NCI-H1092 (cell line): ENCODE data around the gene ACAD11.
"Not testable (repeated sequence)": the region's sequence is repeated elsewhere in the genome, so short reads cannot be mapped to it uniquely, and the experiment has no call there.

Experiments used
- DNase-seq: peaks from one replicate; lab custom pipeline; 2025; lab: John Stamatoyannopoulos, UW

ACAD11 gene

DNA sequence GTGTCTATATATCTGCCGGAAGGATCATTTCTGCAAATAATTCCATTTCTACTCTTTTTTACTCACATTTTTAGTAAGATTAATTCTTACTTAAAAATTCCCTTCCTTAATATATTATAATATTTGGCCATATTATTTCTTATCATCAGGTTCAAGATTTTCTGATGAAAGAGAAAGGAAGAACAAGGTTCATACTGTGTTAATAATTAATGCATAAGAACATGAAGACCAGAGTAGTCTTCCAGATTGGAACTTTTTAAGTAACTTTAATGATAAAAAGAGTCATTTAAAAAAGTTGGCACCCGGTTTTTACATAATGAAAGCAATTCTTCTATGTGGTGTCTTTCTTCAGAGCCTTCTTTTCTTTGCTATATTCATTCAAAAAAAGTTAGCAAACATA lies 61.9 kb downstream of the ACAD11 start:
- DNase-seq: no peak

GRCh38 chr3:132596816-132597433 lies 62.7 kb downstream of the ACAD11 start, which contains the start of gene ACKR4:
Gene ACKR4, plus strand, starts transcription at chr3:132597270. Its CDS starts 3,128 bp downstream, at chr3:132600398.
- DNase-seq: no peak

GRCh38 chr3:132596326-132596725 lies 63.3 kb downstream of the ACAD11 start:
- no peak for DNase-seq

- DNase-seq: no peak
These were observed 64.6 kb downstream of the ACAD11 start for GRCh38 chr3:132595014-132595413.

DNA sequence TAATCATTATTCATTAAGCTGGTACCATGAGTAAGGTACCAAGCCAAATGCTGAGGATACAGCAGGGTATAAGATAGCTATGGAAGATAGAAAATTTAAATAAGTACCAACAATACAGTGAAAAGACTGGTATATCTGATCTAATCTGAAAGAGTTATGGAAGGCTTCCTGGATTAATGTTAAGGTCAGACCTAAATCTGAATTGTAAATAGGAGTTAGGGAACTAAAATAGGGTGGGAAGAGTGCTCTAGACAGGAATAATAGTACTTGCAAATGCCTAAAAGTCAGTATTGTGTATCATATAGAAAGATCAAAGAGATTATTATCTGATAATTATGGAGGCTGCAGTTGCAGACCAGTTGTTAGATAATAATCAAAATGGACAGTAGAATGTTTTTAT lies 65.1 kb downstream of the ACAD11 start:
- no peak for DNase-seq

DNA sequence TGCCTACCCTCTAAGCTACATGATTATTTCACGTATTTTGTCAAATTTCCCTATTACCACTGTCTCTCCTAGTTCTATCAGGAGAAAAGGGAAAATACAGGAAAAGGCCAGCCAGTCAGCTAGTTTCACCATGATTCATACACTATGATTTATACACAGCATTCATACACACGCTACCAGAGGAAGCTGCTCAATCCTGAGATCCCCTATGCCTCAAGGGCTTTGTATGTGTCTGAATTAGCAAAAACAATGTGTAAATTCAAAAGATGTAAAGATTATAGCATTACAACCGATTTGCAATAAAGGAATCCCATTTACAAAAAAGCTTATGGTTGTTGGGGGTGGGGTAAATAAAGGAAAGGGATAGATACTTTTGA lies 65.7 kb downstream of the ACAD11 start:
- no peak for DNase-seq

- no peak for DNase-seq
These were observed 66.2 kb downstream of the ACAD11 start for GRCh38 chr3:132593241-132593946.

- DNase-seq: no peak
These were observed 67.4 kb downstream of the ACAD11 start for GRCh38 chr3:132592216-132592615.

DNA sequence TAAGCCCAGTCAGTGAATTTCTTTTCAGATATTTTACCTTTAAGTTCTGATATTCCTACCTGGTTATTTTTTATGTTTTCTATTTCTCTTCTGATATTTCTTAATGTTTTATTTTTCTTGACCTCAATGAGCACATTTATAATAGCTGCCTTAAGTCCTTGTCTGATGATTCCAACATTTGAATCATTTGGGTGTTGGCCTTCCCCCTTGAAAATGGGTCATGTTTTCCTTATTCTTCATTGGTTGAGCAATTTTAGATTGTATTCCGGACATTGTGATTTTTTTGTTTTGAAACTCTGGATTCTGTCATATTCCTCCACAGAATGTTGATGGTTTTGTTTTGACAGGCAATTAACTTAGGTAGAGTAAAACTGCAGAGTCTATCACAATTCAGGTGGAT lies 72.2 kb downstream of the ACAD11 start:
- DNase-seq: no peak

DNA sequence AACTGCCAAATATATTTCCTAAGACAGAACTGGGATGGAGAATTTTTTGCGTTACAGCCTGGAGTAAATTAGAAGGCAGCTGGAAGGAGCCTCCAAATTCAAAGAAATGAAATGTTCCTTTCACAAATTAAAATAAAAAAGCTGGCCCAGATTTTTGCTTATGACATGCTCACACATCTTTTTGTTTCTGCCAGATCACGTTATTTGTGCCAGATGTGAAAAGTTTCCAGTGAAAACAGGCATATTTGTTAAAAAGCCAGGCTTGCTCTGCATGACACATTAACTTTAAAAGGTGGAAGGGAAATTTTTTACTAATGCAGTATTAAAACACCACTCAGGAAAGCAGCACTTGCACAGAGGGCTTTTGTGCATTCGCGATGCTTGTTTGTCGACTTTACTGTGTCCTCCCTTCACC lies 85.8 kb downstream of the ACAD11 start:
- no peak for DNase-seq

- no peak for DNase-seq
These were observed 89.6 kb downstream of the ACAD11 start for GRCh38 chr3:132570016-132570415.

- DNase-seq: no peak
These were observed 90.0 kb downstream of the ACAD11 start for GRCh38 chr3:132569580-132569979.

GRCh38 chr3:132569153-132569552 lies 90.5 kb downstream of the ACAD11 start:
- no peak for DNase-seq

- DNase-seq: no peak
These were observed 91.2 kb downstream of the ACAD11 start for GRCh38 chr3:132568422-132568821.

- DNase-seq: no peak
These were observed 95.5 kb downstream of the ACAD11 start for GRCh38 chr3:132564070-132564465.

- no peak for DNase-seq
These were observed 96.1 kb downstream of the ACAD11 start for GRCh38 chr3:132563420-132564069.

DNA sequence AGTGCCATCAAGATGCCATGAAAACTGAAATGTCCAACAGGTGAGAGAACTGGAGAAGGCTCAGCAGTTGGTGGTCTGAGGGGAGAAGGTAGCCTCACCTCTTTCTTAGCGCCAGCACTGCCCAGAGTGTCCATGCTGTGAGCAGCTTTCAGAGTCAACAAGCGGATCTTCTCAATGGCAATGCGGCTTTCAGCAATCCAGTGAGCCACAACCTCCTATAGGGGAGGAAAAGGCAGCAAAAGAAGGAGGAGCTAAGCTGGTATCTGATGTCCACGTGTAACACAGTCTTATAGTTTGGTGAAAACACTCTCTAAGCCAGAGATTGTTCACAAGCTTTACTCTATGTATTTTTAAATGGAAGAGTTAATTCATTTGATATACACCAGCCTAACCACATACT lies 98.6 kb downstream of the ACAD11 start:
- no peak for DNase-seq

GRCh38 chr3:132556508-132557159 lies 103.0 kb downstream of the ACAD11 start:
- DNase-seq: no peak

GRCh38 chr3:132556036-132556386 lies 103.6 kb downstream of the ACAD11 start:
- not testable (repeated sequence) for DNase-seq

- DNase-seq: no peak
These were observed 104.1 kb downstream of the ACAD11 start for GRCh38 chr3:132555306-132556035.

DNA sequence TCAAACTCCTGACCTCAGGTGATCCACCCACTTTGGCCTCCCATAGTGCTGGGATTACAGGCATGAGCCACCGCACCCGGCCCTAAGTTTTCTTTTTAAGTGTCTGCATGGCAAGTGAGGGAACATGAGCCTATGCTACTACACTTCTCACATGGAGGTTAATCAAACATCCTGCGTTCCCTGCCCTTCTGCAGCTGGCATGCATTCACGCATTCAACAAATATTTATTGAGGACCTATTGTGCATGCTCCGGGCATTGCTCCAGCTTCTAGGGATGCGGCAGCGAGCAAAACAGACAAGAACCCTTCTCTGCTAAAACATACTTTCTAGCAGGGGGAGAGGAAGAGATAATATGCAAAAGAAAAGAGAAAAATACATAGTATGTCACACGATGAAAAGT lies 105.2 kb downstream of the ACAD11 start:
- DNase-seq: peak; percentile 39

DNA sequence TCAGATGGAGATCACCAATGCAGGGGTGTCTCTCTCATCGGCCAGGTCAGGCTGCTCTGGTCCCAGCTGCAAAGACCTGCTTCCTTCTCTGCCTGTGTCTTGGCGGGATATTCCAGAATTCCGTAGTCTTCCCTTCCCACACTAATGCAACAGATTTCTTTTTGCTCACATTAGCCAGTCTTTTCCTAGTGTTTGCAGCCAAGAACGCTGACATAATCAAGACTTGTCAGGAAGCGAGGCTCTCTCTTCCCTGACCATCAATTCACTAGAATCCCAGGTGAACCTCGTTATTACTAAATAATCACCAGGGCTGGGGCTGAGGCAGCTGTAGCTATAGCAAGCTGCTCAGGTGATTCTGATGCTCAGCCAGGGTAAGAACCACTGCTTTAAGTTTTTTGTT lies 105.8 kb downstream of the ACAD11 start:
- DNase-seq: no peak
